Fibroblast of pulmonary artery (primary cell): ENCODE results near the gene PAQR6.

Experiments used
- DNase-seq: peaks from one replicate; pipeline ENCODE4 v3.0.0-alpha.2; 2010; ENCODE audit warnings: low read depth
- H3K4me3 ChIP-seq: replicated peaks from 2 replicates; pipeline ENCODE4 v1.5.1; 2011; ENCODE audit warnings: low read depth, mild to moderate bottlenecking, control low read depth, low read length, moderate library complexity
- CTCF ChIP-seq: IDR thresholded peaks from 2 replicates; pipeline ENCODE4 v1.5.1; 2011; ENCODE audit warnings: mild to moderate bottlenecking, control low read depth, low read length, inconsistent platforms; ENCODE audit errors: missing control alignments

PAQR6 gene

GRCh38 chr1:156214024-156214748, 33.7 kb downstream of the PAQR6 start:
- H3K4me3 ChIP-seq = peak overlapping the region; percentile 77
- DNase-seq = peak; percentile 53
- no peak for TF ChIP-seq CTCF

- TF ChIP-seq CTCF = no peak
- H3K4me3 ChIP-seq = peak overlapping the region; percentile 77
- DNase-seq = no peak
Observed at GRCh38 chr1:156213644-156213966, 34.3 kb downstream of the PAQR6 start.

DNA sequence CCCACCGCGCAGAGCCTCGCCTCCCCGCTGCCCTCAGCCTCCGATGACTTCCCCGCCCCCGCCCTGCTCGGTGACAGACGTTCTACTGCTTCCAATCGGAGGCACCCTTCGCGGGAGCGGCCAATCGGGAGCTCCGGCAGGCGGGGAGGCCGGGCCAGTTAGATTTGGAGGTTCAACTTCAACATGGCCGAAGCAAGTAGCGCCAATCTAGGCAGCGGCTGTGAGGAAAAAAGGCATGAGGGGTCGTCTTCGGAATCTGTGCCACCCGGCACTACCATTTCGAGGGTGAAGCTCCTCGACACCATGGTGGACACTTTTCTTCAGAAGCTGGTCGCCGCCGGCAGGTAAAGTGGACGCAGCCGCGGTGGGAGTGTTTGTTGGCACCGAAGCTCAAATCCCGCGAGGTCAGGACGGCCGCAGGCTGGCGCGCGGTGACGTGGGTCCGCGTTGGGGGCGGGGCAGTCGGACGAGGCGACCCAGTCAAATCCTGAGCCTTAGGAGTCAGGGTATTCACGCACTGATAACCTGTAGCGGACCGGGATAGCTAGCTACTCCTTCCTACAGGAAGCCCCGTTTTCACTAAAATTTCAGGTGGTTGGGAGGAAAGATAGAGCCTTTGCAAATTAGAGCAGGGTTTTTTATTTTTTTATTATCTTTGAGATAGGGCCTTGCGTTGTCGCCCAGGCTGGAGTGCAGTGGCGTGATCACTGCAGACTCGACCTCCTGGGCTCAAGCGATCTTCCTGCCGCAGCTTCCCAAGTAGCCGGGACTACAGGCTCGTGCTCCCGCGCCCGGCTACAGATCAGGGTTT, 34.8 kb downstream of the PAQR6 start, which contains the start of gene PMF1:
PMF1 (plus strand) TSS at position 175 of the 811 bp plus-strand sequence; CDS start at position 184, 9 bp downstream.
- peak within 1 kb of the TSS; percentile 77 for H3K4me3 ChIP-seq
- peak; percentile 96 for DNase-seq
- TF ChIP-seq CTCF = no peak

- TF ChIP-seq CTCF = no peak
- no peak for DNase-seq
- H3K4me3 ChIP-seq = peak overlapping the region; percentile 77
Observed at GRCh38 chr1:156212130-156212529, 35.7 kb downstream of the PAQR6 start.

DNA sequence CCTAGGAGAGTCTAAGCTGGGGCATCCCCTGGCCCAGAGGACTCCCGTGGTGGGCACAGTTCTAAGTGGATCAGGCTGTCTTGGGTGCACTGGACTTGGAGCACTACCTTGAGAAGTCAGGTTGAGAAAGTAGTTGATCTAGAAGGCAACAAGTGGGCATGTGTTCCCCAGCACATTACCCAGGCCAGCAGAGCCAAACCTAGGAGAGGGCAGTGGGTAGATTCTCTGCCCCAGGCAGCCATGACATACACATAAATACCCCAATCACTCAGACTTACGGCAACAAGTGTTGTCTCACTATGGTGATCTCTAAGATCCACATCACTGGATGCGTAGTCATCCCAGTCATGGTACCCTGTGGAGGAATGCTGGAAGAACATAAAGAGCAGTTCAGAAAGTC, 36.6 kb downstream of the PAQR6 start:
- no peak for TF ChIP-seq CTCF
- no peak for DNase-seq
- no peak overlapping the region for H3K4me3 ChIP-seq

- TF ChIP-seq CTCF = no peak
- DNase-seq = no peak
- H3K4me3 ChIP-seq = no peak overlapping the region
Observed at GRCh38 chr1:156204686-156205085, 43.2 kb downstream of the PAQR6 start.
